Panc1 (cell line): ENCODE results near the gene ZFYVE26. TPM values are rescaled to one million over a fixed set of nuclear protein-coding genes. Genes with fewer than 3 reads are reported as not detected.
"Not testable (repeated sequence)": the region's sequence is repeated elsewhere in the genome, so short reads cannot be mapped to it uniquely, and the experiment has no call there.

Source experiments
- ATAC-seq: fragments of 200-7000 bp; cut with Tn5 transposase; 2 replicates; pipeline ENCODE4 v1.9.1; 2020; ENCODE audit warnings: mild to moderate bottlenecking, moderate library complexity
- BruUV-seq: library from RNA; stranded (reverse); fragments of 400-500 nt; replicated peaks from 2 replicates; lab custom pipeline; 2021; lab: Mats Ljungman, UMichigan
- CTCF ChIA-PET: fragments of 300-600 bp; sonication (Branson Sonifier 250); formaldehyde crosslinking; loops from one replicate; lab custom pipeline; 2022; ENCODE audit warnings: antibody characterized with exemption; lab: Charles Lee
- POLR2A ChIA-PET: fragments of 300-600 bp; sonication (Branson Sonifier 250); formaldehyde crosslinking; loops from one replicate; lab custom pipeline; 2022; ENCODE audit warnings: antibody characterized with exemption; lab: Charles Lee
- DNase-seq: peaks from one replicate; pipeline ENCODE4 v3.0.0-alpha.2; 2010; ENCODE audit warnings: low read depth, low spot score
- H3K27ac ChIP-seq: 2 replicates; pipeline ENCODE4 v1.5.1; 2011; ENCODE audit warnings: mild to moderate bottlenecking, low read length, inconsistent platforms
- H3K27me3 ChIP-seq: fragments of 200-500 bp; sonication (Bioruptor generic); 2 replicates; pipeline ENCODE4 v1.6.0; 2014; ENCODE audit warnings: low read length, inconsistent platforms; ENCODE audit not compliant: control insufficient read depth, insufficient read depth
- H3K36me3 ChIP-seq: fragments of 200-500 bp; sonication (Bioruptor generic); 2 replicates; pipeline ENCODE4 v1.5.1; 2014; ENCODE audit warnings: inconsistent platforms, mild to moderate bottlenecking, low read length, moderate library complexity; ENCODE audit not compliant: control insufficient read depth, insufficient read depth
- H3K4me1 ChIP-seq: 2 replicates; pipeline ENCODE4 v1.5.1; 2011; ENCODE audit warnings: inconsistent platforms, mild to moderate bottlenecking, low read length, moderate library complexity; ENCODE audit not compliant: control insufficient read depth, insufficient read depth
- H3K4me3 ChIP-seq, 2 experiments: 2 replicates each; pipeline ENCODE4 v1.5.1; 2011 to 2012; ENCODE audit warnings: low read depth in 2 of 2, low read length in 2 of 2, mild to moderate bottlenecking in 2 of 2, inconsistent platforms in 1 of 2, moderate library complexity in 1 of 2
- H3K9me3 ChIP-seq: fragments of 200-500 bp; sonication (Bioruptor generic); 2 replicates; pipeline ENCODE4 v1.5.1; 2014; ENCODE audit warnings: low read depth, mild to moderate bottlenecking, inconsistent platforms, low read length, moderate library complexity; ENCODE audit not compliant: control insufficient read depth, insufficient read depth
- TCF7L2 ChIP-seq: IDR thresholded peaks from 2 replicates; pipeline ENCODE4 v1.6.1; 2011; ENCODE audit warnings: mild to moderate bottlenecking, low read depth, low read length, inconsistent platforms
- in situ Hi-C: cut with HindIII; loops from 2 replicates; pipeline ENCODE4 v1.10.0; 2016; ENCODE audit warnings: low sequenced_read_pairs, low pct_unique_long_range_greater_than_20kb
- intact Hi-C: fragments of 100-400 bp; cut with micrococcal nuclease; formaldehyde crosslinking; loops from one replicate; pipeline ENCODE4 v1.10.0; 2022; ENCODE audit not compliant: unreplicated experiment
- total RNA-seq: library from RNA; stranded (reverse); gene quantifications from one replicate; pipeline ENCODE4 v1.2.1, GENCODE V29; 2021; ENCODE audit not compliant: unreplicated experiment
- TF ChIP-seq, protein P1 (sequence below): fragments of 450-650 bp; IDR thresholded peaks from 2 replicates; pipeline ENCODE4 v1.5.1; 2017; ENCODE audit warnings: mild to moderate bottlenecking

ZFYVE26 gene
- total RNA-seq, 1 experiment from 2014 or later, result 17.3 TPM

DNA sequence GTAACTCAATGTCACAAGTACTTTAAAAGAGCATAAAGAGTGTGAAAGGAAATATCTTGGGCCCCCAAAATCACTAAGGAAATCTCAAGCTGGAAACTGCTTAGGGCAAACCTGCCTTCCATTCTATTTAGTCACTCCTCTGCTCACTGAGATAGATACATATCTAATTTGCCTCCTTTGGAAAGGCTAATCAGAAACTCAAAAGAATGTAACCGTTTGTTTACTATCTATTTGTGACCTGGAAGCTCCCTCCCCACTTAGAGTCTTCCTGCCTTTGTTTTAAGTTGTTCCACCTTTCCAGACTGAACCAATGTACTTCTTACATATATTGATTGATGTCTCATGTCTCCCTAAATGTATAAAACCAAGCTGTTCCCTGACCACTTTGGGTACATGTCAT is 106.6 kb downstream of the ZFYVE26 start:
- ATAC-seq, POLR2A ChIA-PET, H3K4me3 ChIP-seq, DNase-seq, in situ Hi-C loops, BruUV-seq, H3K9me3 ChIP-seq, H3K36me3 ChIP-seq, H3K4me1 ChIP-seq, H3K27ac ChIP-seq, CTCF ChIA-PET, H3K27me3 ChIP-seq: not testable (repeated sequence)
- intact Hi-C loops, result loop anchor here (10.0 kb wide), 1 partner anchor 95 kb away; the partner anchor contains the start of gene ARG2

DNA sequence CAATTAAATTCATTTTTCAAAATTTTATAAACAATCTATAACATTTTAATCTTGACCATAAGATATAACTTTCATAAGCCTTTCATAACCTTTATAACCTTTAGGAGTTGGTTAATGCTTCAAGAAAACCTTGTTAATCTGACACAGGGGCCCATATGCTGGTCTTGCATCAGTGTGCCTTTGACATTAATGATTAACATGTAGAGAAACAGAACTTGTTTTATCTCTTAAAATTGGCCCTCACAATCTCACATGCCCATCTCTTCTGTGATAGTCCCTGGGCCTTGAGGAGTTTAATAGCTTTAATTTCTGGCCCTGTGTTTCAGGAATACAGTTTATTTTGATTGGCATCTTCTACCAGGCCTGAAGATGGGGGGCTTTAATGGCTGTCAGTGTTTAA is 107.0 kb downstream of the ZFYVE26 start:
- H3K27me3 ChIP-seq, in situ Hi-C loops, BruUV-seq, POLR2A ChIA-PET, ATAC-seq, H3K27ac ChIP-seq, CTCF ChIA-PET, H3K36me3 ChIP-seq, H3K9me3 ChIP-seq, H3K4me3 ChIP-seq, DNase-seq, H3K4me1 ChIP-seq: not testable (repeated sequence)
- intact Hi-C loops, result loop anchor here (10.0 kb wide), 1 partner anchor 95 kb away; the partner anchor contains the start of gene ARG2

DNA sequence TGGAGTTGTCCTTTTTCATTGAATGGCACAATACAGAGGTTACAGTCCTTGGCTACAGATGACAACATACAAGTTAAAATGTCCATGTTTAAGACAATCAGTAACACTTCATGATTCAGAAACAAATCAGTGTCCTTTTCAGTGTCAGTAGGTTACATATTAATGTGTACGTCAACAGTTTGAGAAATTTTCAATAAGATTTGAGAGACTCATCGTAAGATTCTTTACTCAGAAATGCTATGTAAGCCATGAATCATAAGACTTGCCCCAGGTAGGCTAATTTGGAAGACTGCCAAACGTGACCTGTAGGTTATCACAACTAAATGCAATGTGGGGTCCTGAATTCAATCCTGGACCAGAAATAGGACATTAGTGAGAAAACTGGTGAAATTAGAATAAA is 111.2 kb downstream of the ZFYVE26 start:
- in situ Hi-C loops, result no loop called here
- ATAC-seq, result no peak
- POLR2A ChIA-PET, result no interaction called here

DNA sequence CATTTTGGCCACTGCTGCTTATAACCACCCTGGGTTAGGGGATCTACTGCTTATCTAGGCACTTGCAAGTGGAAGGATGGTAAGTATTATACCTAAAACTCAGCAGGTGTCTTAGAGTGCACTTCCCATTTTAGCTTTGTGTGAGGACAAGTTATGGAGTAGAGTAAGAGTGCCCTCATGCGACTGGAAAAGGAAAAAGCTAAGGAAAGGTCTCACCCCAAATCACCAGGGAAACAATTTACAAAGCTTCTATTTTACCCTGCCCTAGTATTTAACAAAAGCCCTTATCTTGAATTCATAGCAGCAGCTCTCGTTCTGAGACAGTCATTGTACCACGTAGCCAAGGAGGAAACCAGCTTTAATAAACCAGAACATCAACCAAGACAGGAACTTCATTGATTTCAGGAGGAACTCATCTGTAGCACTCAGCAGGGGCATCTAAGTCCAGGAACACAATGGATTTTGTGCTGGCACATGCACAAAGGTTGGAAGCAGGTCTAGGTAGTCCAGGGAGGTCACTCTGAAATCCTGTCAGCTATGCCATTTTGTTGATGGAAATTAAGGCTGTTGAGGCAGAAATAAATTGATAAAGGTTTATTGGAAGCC is 111.8 kb downstream of the ZFYVE26 start:
- ATAC-seq, result peak; percentile 92
- intact Hi-C loops (loop anchor here (1.0 to 10.0 kb wide), 2 partner anchors 90 to 120 kb away; partner anchors contain the start of gene ARG2), in situ Hi-C loops (no loop called here)
- no peak overlapping the region for H3K4me3 ChIP-seq
- CTCF ChIA-PET, result interaction anchor here (0.5 to 1.6 kb wide), 15 partner anchors 11 to 1080 kb away, joined by 3 to 16 read pairs (median 4); partner anchors contain the start of gene ARG2
- POLR2A ChIA-PET, result no interaction called here
- no peak overlapping the region for H3K27ac ChIP-seq
- TF ChIP-seq, protein P1, sequence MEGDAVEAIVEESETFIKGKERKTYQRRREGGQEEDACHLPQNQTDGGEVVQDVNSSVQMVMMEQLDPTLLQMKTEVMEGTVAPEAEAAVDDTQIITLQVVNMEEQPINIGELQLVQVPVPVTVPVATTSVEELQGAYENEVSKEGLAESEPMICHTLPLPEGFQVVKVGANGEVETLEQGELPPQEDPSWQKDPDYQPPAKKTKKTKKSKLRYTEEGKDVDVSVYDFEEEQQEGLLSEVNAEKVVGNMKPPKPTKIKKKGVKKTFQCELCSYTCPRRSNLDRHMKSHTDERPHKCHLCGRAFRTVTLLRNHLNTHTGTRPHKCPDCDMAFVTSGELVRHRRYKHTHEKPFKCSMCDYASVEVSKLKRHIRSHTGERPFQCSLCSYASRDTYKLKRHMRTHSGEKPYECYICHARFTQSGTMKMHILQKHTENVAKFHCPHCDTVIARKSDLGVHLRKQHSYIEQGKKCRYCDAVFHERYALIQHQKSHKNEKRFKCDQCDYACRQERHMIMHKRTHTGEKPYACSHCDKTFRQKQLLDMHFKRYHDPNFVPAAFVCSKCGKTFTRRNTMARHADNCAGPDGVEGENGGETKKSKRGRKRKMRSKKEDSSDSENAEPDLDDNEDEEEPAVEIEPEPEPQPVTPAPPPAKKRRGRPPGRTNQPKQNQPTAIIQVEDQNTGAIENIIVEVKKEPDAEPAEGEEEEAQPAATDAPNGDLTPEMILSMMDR, result peak; percentile 77
- TF ChIP-seq TCF7L2, result no peak
- H3K36me3 ChIP-seq, result no peaks in the 10 kb centered on the region
- no peaks in the 10 kb centered on the region for H3K9me3 ChIP-seq
- H3K27me3 ChIP-seq, result no peaks in the 10 kb centered on the region
- H3K4me1 ChIP-seq, result peaks cover 3% of the 10 kb centered on the region; the same call in 1 of the 2 replicates
- DNase-seq, result peak; percentile 62
- BruUV-seq, result no TSS peak

More for the DNA sequence above, 111.2 kb downstream of the ZFYVE26 start:
- H3K36me3 ChIP-seq, result no peaks in the 10 kb centered on the region
- intact Hi-C loops, result loop anchor here (10.0 kb wide), 1 partner anchor 90 kb away; the partner anchor contains the start of gene ARG2
- H3K27ac ChIP-seq, result no peak overlapping the region
- TF ChIP-seq, protein P1, result no peak
- TF ChIP-seq TCF7L2, result no peak
- H3K27me3 ChIP-seq, result no peaks in the 10 kb centered on the region
- no TSS peak for BruUV-seq
- no peaks in the 10 kb centered on the region; the same call in 1 of the 2 replicates for H3K9me3 ChIP-seq
- CTCF ChIA-PET, result interaction anchor here (1.2 kb wide), 1 partner anchor 178 kb away, joined by 8 read pairs; no protein-coding TSS in a partner anchor
- H3K4me3 ChIP-seq, result no peak overlapping the region
- peaks cover 3% of the 10 kb centered on the region; the same call in 1 of the 2 replicates for H3K4me1 ChIP-seq
- DNase-seq, result no peak
